ENCODE results near the gene CLPTM1.

The CLPTM1 gene

DNA sequence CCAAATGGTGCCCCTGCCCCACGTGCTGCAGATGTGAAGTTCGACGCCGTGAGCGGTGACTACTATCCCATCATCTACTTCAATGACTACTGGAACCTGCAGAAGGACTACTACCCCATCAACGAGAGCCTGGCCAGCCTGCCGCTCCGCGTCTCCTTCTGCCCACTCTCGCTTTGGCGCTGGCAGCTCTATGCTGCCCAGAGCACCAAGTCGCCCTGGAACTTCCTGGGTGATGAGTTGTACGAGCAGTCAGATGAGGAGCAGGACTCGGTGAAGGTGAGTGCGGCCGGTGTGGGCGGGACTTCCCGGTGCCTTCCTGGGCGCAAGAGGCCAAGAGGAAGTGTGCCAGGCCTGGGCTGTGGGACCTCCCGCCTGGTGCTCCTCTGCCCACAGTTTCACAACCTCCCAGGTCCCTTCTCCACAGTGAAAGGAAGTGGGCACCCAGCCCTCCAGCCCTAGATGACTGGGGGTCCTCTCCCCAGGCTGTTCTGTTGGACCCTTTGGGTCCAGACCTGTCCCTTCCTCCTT, 32.0 kb downstream of the CLPTM1 start (continued):
- TF ChIP-seq, protein P1, sequence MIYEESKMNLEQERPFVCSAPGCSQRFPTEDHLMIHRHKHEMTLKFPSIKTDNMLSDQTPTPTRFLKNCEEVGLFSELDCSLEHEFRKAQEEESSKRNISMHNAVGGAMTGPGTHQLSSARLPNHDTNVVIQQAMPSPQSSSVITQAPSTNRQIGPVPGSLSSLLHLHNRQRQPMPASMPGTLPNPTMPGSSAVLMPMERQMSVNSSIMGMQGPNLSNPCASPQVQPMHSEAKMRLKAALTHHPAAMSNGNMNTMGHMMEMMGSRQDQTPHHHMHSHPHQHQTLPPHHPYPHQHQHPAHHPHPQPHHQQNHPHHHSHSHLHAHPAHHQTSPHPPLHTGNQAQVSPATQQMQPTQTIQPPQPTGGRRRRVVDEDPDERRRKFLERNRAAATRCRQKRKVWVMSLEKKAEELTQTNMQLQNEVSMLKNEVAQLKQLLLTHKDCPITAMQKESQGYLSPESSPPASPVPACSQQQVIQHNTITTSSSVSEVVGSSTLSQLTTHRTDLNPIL (CRISPR knock-in tag; IDR thresholded peaks at IDR 0.05; ENCODE audit: low read depth), result no peak

DNA sequence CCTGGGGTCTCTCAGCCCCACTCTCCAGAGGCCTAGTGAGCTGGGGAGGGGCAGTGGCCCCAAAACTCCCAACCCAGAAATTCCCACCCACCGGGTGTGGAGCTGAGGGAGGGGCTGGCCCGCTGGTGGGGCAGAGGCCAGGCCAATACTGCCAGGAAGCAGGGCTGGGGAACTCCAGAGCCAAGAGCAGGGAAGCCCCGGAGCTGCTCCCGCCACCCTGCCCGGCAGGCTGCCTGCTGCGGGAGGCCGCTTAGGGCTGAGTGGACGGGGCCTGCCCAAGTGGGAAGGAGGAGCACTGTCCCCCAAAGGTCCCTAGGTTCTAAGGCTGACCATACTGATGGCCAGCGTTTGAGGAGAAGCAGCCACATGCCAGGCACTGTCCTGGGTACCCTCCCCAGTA, 33.1 kb downstream of the CLPTM1 start:
- TF ChIP-seq, protein P2, sequence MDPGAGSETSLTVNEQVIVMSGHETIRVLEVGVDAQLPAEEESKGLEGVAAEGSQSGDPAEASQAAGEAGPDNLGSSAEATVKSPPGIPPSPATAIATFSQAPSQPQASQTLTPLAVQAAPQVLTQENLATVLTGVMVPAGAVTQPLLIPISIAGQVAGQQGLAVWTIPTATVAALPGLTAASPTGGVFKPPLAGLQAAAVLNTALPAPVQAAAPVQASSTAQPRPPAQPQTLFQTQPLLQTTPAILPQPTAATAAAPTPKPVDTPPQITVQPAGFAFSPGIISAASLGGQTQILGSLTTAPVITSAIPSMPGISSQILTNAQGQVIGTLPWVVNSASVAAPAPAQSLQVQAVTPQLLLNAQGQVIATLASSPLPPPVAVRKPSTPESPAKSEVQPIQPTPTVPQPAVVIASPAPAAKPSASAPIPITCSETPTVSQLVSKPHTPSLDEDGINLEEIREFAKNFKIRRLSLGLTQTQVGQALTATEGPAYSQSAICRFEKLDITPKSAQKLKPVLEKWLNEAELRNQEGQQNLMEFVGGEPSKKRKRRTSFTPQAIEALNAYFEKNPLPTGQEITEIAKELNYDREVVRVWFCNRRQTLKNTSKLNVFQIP (CRISPR knock-in tag; IDR thresholded peaks at IDR 0.05; ENCODE audit: borderline replicate concordance, low read depth), result no peak
- ATAC-seq, result no peak

DNA sequence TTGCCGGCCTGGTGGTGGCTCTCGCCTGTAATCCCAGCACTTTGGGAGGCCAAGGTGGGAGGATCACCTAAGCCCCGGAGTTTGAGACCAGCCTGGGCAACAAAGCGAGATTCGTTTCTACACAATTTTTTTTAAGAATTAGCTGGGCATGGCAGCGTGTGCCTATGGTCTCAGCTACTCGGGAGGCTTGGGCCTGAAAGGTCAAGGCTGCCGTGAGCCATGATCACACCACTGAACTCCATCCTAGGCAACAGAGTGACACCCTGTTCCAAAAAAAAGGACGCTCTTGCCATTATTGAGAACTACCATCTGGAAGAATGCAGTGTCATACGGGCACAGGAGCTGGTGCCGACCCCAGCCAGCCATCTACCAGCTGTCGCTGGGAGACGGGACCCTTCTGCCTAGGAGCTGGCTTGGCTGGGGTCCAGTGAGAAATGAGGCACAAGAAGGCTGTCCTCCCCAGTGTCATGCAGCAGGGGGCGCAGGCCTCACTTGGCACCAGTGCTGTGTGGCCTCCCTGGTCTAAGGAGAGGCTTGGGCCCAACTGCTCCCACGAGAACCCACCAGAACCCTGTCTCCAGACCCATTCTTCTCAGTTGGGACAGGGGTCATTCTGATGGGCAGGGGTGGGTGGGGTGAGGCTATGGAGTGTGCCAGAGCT, 33.8 kb downstream of the CLPTM1 start:
- ATAC-seq, result peak; percentile 77
- TF ChIP-seq ZC3H10 (CRISPR knock-in tag; IDR thresholded peaks at IDR 0.05) (no peak), TCF4 (CRISPR knock-in tag; IDR thresholded peaks at IDR 0.05; ENCODE audit: borderline replicate concordance) (no peak), ARNTL (CRISPR knock-in tag; IDR thresholded peaks at IDR 0.05; ENCODE audit: borderline replicate concordance, low read depth) (no peak), BACH2 (CRISPR knock-in tag; IDR thresholded peaks at IDR 0.05; ENCODE audit: borderline replicate concordance) (no peak), GLIS3 (CRISPR knock-in tag; IDR thresholded peaks at IDR 0.05) (no peak), ZNF70 (CRISPR knock-in tag; IDR thresholded peaks at IDR 0.05) (no peak)
- TF ChIP-seq, protein P3, sequence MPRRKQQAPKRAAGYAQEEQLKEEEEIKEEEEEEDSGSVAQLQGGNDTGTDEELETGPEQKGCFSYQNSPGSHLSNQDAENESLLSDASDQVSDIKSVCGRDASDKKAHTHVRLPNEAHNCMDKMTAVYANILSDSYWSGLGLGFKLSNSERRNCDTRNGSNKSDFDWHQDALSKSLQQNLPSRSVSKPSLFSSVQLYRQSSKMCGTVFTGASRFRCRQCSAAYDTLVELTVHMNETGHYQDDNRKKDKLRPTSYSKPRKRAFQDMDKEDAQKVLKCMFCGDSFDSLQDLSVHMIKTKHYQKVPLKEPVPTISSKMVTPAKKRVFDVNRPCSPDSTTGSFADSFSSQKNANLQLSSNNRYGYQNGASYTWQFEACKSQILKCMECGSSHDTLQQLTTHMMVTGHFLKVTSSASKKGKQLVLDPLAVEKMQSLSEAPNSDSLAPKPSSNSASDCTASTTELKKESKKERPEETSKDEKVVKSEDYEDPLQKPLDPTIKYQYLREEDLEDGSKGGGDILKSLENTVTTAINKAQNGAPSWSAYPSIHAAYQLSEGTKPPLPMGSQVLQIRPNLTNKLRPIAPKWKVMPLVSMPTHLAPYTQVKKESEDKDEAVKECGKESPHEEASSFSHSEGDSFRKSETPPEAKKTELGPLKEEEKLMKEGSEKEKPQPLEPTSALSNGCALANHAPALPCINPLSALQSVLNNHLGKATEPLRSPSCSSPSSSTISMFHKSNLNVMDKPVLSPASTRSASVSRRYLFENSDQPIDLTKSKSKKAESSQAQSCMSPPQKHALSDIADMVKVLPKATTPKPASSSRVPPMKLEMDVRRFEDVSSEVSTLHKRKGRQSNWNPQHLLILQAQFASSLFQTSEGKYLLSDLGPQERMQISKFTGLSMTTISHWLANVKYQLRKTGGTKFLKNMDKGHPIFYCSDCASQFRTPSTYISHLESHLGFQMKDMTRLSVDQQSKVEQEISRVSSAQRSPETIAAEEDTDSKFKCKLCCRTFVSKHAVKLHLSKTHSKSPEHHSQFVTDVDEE (CRISPR knock-in tag; IDR thresholded peaks at IDR 0.05), result no peak

DNA sequence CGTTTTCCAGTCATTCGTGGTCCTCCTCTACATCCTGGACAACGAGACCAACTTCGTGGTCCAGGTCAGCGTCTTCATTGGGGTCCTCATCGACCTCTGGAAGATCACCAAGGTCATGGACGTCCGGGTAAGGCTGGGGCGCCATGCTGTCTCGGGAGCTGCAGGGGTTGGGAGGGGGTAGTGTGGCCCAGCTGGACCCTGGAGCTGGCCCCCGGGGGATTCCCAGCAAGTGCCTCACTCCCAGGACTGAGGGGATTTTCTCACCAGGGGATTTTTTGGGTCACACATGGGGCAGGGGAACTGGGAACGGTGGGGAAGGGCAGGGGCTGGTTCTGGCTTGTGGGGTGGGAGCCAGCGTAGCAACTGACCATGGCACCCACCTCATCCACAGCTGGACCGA, 35.3 kb downstream of the CLPTM1 start:
- no peak for ATAC-seq
- TF ChIP-seq ESRRG (CRISPR knock-in tag; IDR thresholded peaks at IDR 0.05) (no peak), ZNF8 (CRISPR knock-in tag; IDR thresholded peaks at IDR 0.05) (no peak), ZNF565 (CRISPR knock-in tag; conservative IDR thresholded peaks at IDR 0.05; ENCODE audit: low read depth) (no peak), ISL1 (CRISPR knock-in tag; IDR thresholded peaks at IDR 0.05) (no peak), TOX (CRISPR knock-in tag; IDR thresholded peaks at IDR 0.05; ENCODE audit: borderline replicate concordance) (no peak), PPARA (CRISPR knock-in tag; IDR thresholded peaks at IDR 0.05; ENCODE audit: borderline replicate concordance) (no peak), ZNF70 (CRISPR knock-in tag; IDR thresholded peaks at IDR 0.05) (no peak), GLIS3 (CRISPR knock-in tag; IDR thresholded peaks at IDR 0.05) (no peak), SNAI2 (CRISPR knock-in tag; IDR thresholded peaks at IDR 0.05) (no peak), RARB (CRISPR knock-in tag; IDR thresholded peaks at IDR 0.05) (no peak), ZFP3 (CRISPR knock-in tag; IDR thresholded peaks at IDR 0.05) (no peak), TCF4 (CRISPR knock-in tag; IDR thresholded peaks at IDR 0.05; ENCODE audit: borderline replicate concordance) (no peak), ZFP30 (CRISPR knock-in tag; IDR thresholded peaks at IDR 0.05) (no peak)
- TF ChIP-seq, protein P2 (CRISPR knock-in tag; IDR thresholded peaks at IDR 0.05; ENCODE audit: borderline replicate concordance, low read depth), result no peak
- TF ChIP-seq, protein P4, sequence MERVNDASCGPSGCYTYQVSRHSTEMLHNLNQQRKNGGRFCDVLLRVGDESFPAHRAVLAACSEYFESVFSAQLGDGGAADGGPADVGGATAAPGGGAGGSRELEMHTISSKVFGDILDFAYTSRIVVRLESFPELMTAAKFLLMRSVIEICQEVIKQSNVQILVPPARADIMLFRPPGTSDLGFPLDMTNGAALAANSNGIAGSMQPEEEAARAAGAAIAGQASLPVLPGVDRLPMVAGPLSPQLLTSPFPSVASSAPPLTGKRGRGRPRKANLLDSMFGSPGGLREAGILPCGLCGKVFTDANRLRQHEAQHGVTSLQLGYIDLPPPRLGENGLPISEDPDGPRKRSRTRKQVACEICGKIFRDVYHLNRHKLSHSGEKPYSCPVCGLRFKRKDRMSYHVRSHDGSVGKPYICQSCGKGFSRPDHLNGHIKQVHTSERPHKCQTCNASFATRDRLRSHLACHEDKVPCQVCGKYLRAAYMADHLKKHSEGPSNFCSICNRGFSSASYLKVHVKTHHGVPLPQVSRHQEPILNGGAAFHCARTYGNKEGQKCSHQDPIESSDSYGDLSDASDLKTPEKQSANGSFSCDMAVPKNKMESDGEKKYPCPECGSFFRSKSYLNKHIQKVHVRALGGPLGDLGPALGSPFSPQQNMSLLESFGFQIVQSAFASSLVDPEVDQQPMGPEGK (CRISPR knock-in tag; IDR thresholded peaks at IDR 0.05; ENCODE audit: borderline replicate concordance), result no peak
- TF ChIP-seq, protein P5, sequence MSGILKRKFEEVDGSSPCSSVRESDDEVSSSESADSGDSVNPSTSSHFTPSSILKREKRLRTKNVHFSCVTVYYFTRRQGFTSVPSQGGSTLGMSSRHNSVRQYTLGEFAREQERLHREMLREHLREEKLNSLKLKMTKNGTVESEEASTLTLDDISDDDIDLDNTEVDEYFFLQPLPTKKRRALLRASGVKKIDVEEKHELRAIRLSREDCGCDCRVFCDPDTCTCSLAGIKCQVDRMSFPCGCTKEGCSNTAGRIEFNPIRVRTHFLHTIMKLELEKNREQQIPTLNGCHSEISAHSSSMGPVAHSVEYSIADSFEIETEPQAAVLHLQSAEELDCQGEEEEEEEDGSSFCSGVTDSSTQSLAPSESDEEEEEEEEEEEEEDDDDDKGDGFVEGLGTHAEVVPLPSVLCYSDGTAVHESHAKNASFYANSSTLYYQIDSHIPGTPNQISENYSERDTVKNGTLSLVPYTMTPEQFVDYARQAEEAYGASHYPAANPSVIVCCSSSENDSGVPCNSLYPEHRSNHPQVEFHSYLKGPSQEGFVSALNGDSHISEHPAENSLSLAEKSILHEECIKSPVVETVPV (CRISPR knock-in tag; IDR thresholded peaks at IDR 0.05), result no peak
